ENCODE data around the gene ZNF598.

ZNF598 gene

GRCh38 chr16:1999866-2000514 lies 9.6 kb downstream of the ZNF598 start:
- no peak for DNase-seq
- H3K27me3 ChIP-seq = no peaks in the 10 kb centered on the region
- H3K27ac ChIP-seq = no peak overlapping the region
- no peaks in the 10 kb centered on the region for H3K9me3 ChIP-seq
- intact Hi-C loops (cut with DNase I; ENCODE audit: low total_unique reads) = no loop called here
- H3K36me3 ChIP-seq = peaks cover 59 to 71% (median 60%) of the 10 kb centered on the region in 3 donors
- peaks cover 0 to 15% (median 12%) of the 10 kb centered on the region in 4 donors for H3K4me1 ChIP-seq
- no peak overlapping the region for H3K4me3 ChIP-seq
- TF ChIP-seq CTCF (IDR thresholded peaks at IDR 0.05) = no peak

GRCh38 chr16:1998852-1999801 lies 10.5 kb downstream of the ZNF598 start:
- H3K27ac ChIP-seq = no peak overlapping the region
- H3K4me1 ChIP-seq = peaks cover 0 to 7% (median 5%) of the 10 kb centered on the region in 4 donors
- intact Hi-C loops (cut with DNase I; ENCODE audit: low total_unique reads) = no loop called here
- H3K36me3 ChIP-seq = peaks cover 59 to 71% (median 60%) of the 10 kb centered on the region in 3 donors
- DNase-seq = no peak
- H3K4me3 ChIP-seq = no peak overlapping the region
- no peak for TF ChIP-seq CTCF (IDR thresholded peaks at IDR 0.05)
- H3K9me3 ChIP-seq = no peaks in the 10 kb centered on the region
- H3K27me3 ChIP-seq = no peaks in the 10 kb centered on the region

- no peak for DNase-seq
- TF ChIP-seq CTCF (IDR thresholded peaks at IDR 0.05) = no peak
- Histone ChIP-seq H3K9me3 (no peaks in the 10 kb centered on the region), H3K36me3 (peaks cover 57 to 68% (median 59%) of the 10 kb centered on the region in 3 donors), H3K27me3 (no peaks in the 10 kb centered on the region), H3K4me1 (no peaks in the 10 kb centered on the region), H3K4me3 (no peak overlapping the region), H3K27ac (no peak overlapping the region)
- intact Hi-C loops (cut with DNase I; ENCODE audit: low total_unique reads) = no loop called here
Observed at GRCh38 chr16:1998360-1998835, 11.2 kb downstream of the ZNF598 start.

GRCh38 chr16:1997494-1998359 lies 11.9 kb downstream of the ZNF598 start:
- Histone ChIP-seq H3K27me3 (peaks cover 0 to 5% of the 10 kb centered on the region in 2 donors), H3K9me3 (no peaks in the 10 kb centered on the region), H3K27ac (no peak overlapping the region), H3K4me3 (no peak overlapping the region), H3K36me3 (peaks cover 50 to 61% (median 52%) of the 10 kb centered on the region in 3 donors), H3K4me1 (no peaks in the 10 kb centered on the region)
- DNase-seq = no peak
- no peak for TF ChIP-seq CTCF (IDR thresholded peaks at IDR 0.05)
- intact Hi-C loops (cut with DNase I; ENCODE audit: low total_unique reads) = no loop called here

GRCh38 chr16:1993731-1994131 lies 15.9 kb downstream of the ZNF598 start:
- Histone ChIP-seq H3K4me3 (no peak overlapping the region), H3K9me3 (no peaks in the 10 kb centered on the region), H3K4me1 (peaks cover 0 to 35% (median 30%) of the 10 kb centered on the region in 4 donors), H3K27ac (no peak overlapping the region), H3K36me3 (peaks cover 11 to 21% (median 17%) of the 10 kb centered on the region in 3 donors), H3K27me3 (peaks cover 3 to 43% of the 10 kb centered on the region in 2 donors)
- TF ChIP-seq CTCF (IDR thresholded peaks at IDR 0.05) = no peak
- intact Hi-C loops (cut with DNase I; ENCODE audit: low total_unique reads) = no loop called here
- DNase-seq = no peak

All from tibial artery (tissue), 4 donors.